Stomach (tissue), 4 donors: ENCODE measurements around the gene PPDPF.

Experiments
- CTCF ChIP-seq, 7 experiments: fragments of 450-650 bp in 4 of 7; fragments of 200-600 bp in 3 of 7; sonication (generic) in 3 of 7; IDR thresholded peaks; one replicate each; pipeline ENCODE4 v1.5.1; 2016 to 2019; ENCODE audit warnings: antibody characterized with exemption in 7 of 7, control low read depth in 2 of 7, mild to moderate bottlenecking in 1 of 7
- EP300 ChIP-seq: sonication (generic); formaldehyde crosslinking; IDR thresholded peaks from one replicate; pipeline ENCODE4 v1.6.1; 2017; ENCODE audit warnings: antibody characterized with exemption
- POLR2A ChIP-seq, 4 donors: fragments of 450-650 bp; IDR thresholded peaks; one replicate each; pipeline ENCODE4 v1.6.1; 2016; ENCODE audit warnings: antibody characterized with exemption in 4 of 4, control low read depth in 2 of 4, mild to moderate bottlenecking in 1 of 4, moderate library complexity in 1 of 4

DNA sequence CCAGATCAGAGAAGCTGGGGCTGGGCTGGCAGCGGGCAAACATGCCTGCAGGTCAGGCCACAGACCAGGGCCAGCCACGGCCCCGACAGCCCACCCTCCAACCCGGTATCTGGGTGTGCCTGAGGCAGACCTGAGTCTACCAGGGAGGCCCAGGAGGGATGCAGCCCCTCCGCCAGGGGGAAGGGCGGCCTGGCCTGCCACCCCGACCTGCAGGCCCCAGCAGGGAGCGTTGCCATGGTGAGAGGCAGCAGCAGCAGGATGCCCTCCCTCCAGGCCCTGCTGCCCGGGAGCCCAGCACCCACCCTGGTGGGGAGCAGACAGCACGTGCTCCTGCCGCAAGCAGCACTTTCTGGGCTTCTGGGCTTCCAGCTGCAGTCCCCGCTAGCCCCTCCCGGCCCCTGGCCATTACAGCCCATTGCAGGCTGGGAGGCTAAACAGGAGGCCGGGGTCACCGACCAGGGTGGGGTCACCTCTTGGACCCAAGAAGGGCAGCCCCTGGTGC lies 17.8 kb upstream of the PPDPF start:
- TF ChIP-seq EP300 (no peak), POLR2A (IDR thresholded peaks at IDR 0.05) (no peak), CTCF (IDR thresholded peaks at IDR 0.05) (no peak)
